ENCODE results near the gene EEPD1.

EEPD1 gene

GRCh38 chr7:36349626-36350025 is 196.6 kb downstream of the EEPD1 start:
- no peak for DNase-seq
